Measurements from ENCODE around the gene NFIL3.
"Not testable (repeated sequence)": the region's sequence is repeated elsewhere in the genome, so short reads cannot be mapped to it uniquely, and the experiment has no call there.

Gene NFIL3

GRCh38 chr9:91382298-91382697 lies 41.3 kb downstream of the NFIL3 start:
- Histone ChIP-seq H3K4me3 (no peak overlapping the region), H3K27ac (no peak overlapping the region)
- no peak for DNase-seq (ENCODE audit: low spot score)
- TF ChIP-seq, protein P1, sequence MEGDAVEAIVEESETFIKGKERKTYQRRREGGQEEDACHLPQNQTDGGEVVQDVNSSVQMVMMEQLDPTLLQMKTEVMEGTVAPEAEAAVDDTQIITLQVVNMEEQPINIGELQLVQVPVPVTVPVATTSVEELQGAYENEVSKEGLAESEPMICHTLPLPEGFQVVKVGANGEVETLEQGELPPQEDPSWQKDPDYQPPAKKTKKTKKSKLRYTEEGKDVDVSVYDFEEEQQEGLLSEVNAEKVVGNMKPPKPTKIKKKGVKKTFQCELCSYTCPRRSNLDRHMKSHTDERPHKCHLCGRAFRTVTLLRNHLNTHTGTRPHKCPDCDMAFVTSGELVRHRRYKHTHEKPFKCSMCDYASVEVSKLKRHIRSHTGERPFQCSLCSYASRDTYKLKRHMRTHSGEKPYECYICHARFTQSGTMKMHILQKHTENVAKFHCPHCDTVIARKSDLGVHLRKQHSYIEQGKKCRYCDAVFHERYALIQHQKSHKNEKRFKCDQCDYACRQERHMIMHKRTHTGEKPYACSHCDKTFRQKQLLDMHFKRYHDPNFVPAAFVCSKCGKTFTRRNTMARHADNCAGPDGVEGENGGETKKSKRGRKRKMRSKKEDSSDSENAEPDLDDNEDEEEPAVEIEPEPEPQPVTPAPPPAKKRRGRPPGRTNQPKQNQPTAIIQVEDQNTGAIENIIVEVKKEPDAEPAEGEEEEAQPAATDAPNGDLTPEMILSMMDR (IDR thresholded peaks at IDR 0.05), result no peak

DNA sequence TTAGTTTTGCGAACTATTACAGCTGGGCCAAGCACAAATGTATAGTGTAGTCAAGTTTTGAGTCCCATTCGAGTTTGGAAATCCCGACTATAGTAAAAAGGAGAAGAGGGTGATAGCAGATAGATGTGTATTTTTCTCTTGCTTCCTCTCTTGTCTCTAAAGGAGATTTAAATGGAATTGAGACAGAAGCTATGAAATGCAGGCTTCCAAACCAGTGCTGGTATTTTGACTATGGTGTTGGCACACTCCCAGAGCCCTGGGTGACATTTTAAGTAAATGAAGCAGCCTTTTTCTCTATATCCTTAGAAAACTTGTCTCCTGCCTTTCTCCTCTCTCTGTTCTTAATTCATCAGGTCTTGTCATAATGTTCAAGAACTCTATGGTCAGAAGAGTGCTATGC lies 44.2 kb downstream of the NFIL3 start:
- DNase-seq (ENCODE audit: low spot score), result no peak
- Histone ChIP-seq H3K4me3 (no peak overlapping the region), H3K27ac (no peak overlapping the region)
- TF ChIP-seq, protein P1 (IDR thresholded peaks at IDR 0.05), result no peak

DNA sequence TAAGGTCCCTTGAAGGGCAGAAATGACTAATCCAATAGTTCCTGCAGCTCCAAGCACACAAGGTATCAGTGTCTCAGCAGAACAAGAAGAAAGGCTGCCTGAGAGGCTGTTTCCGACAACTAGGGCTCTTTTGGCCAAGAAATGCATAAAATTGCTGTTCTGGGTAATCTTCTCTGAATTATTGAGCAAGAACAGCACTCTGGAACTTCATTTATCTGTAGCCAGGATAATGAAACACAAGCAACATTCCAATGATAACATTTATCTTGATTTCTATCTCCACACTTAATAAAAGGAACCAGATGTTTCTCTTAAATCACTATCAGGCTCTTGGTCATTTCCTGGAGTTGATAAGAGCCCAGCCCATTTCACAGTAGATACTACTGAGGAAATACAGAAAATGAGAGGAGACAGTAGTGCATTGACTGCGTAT lies 44.9 kb downstream of the NFIL3 start:
- DNase-seq (ENCODE audit: low spot score), result no peak
- H3K27ac ChIP-seq, result no peak overlapping the region
- TF ChIP-seq, protein P1 (IDR thresholded peaks at IDR 0.05), result no peak
- no peak overlapping the region for H3K4me3 ChIP-seq

GRCh38 chr9:91378054-91378453 lies 45.6 kb downstream of the NFIL3 start:
- not testable (repeated sequence) for DNase-seq (ENCODE audit: low spot score); H3K4me3 ChIP-seq; H3K27ac ChIP-seq

- TF ChIP-seq, protein P1 (IDR thresholded peaks at IDR 0.05), result no peak
- Histone ChIP-seq H3K27ac (no peak overlapping the region), H3K4me3 (no peak overlapping the region)
- DNase-seq (ENCODE audit: low spot score), result no peak
These were observed 47.4 kb downstream of the NFIL3 start for GRCh38 chr9:91376239-91376638.

GRCh38 chr9:91374939-91375338 lies 48.7 kb downstream of the NFIL3 start:
- Histone ChIP-seq H3K4me3 (no peak overlapping the region), H3K27ac (no peak overlapping the region)
- TF ChIP-seq, protein P1 (IDR thresholded peaks at IDR 0.05), result no peak
- DNase-seq (ENCODE audit: low spot score), result no peak

- TF ChIP-seq, protein P1 (IDR thresholded peaks at IDR 0.05), result no peak
- H3K4me3 ChIP-seq, result no peak overlapping the region
- DNase-seq (ENCODE audit: low spot score), result no peak
- H3K27ac ChIP-seq, result no peak overlapping the region
These were observed 51.7 kb downstream of the NFIL3 start for GRCh38 chr9:91371894-91372293.

- DNase-seq (ENCODE audit: low spot score); H3K27ac ChIP-seq; H3K4me3 ChIP-seq: not testable (repeated sequence)
These were observed 53.6 kb downstream of the NFIL3 start for GRCh38 chr9:91370006-91370405.
